Measurements from ENCODE around the gene CLDN14.
A peak's percentile ranks its signal among the peaks of the same experiment; 100 is the strongest.

CLDN14 gene

GRCh38 chr21:36427502-36427901, 52.4 kb downstream of the CLDN14 start:
- no peaks in the 10 kb centered on the region for H3K36me3 ChIP-seq (ENCODE audit: control insufficient read depth in 1 of 2, insufficient read depth in 2 of 2, low read length in 2 of 2)
- H3K79me1 ChIP-seq (ENCODE audit: low read length) = peaks cover 9% of the 10 kb centered on the region
- DNase-seq = no peak
- H3K9me3 ChIP-seq (ENCODE audit: insufficient read depth, low read depth, low read length) = no peaks in the 10 kb centered on the region
- H3K4me1 ChIP-seq (ENCODE audit: control insufficient read depth in 1 of 2, insufficient read depth in 2 of 2, low read length in 2 of 2) = peaks cover 20 to 30% of the 10 kb centered on the region in 2 experiments
- no peak overlapping the region for H3K4me2 ChIP-seq (ENCODE audit: low read length)
- H3K23ac ChIP-seq (ENCODE audit: low read length) = no peak overlapping the region
- H2BK120ac ChIP-seq (ENCODE audit: insufficient read depth, low read length, poor library complexity) = no peak overlapping the region
- H3K79me2 ChIP-seq (ENCODE audit: control insufficient read depth, insufficient read depth, low read length, poor library complexity) = no peaks in the 10 kb centered on the region
- no peak overlapping the region for H3K9ac ChIP-seq (ENCODE audit: low read length)
- H4K91ac ChIP-seq (ENCODE audit: low read depth, low read length) = peak overlapping the region; percentile 7
- H2AFZ ChIP-seq (ENCODE audit: insufficient read depth, low read length, poor library complexity) = no peak overlapping the region
- H3K27ac ChIP-seq (ENCODE audit: low read depth, low read length) = no peak overlapping the region
- no peak overlapping the region for H3K14ac ChIP-seq (ENCODE audit: low read length)
- no peak overlapping the region for H4K8ac ChIP-seq (ENCODE audit: low read depth, low read length)
- H2BK12ac ChIP-seq (ENCODE audit: low read length) = no peak overlapping the region
- H4K12ac ChIP-seq (ENCODE audit: low read depth, low read length) = no peak overlapping the region
- H2BK5ac ChIP-seq (ENCODE audit: low read depth, low read length, poor library complexity) = no peak overlapping the region
- WGBS (ENCODE audit: extremely low coverage, insufficient coverage, insufficient read length) = no CpG with 5 or more reads among the region's 4 CpGs
- H2AK5ac ChIP-seq (ENCODE audit: low read length) = no peak overlapping the region
- H3K4me3 ChIP-seq (ENCODE audit: low read depth, low read length) = no peak overlapping the region
- H3K27me3 ChIP-seq (ENCODE audit: insufficient read depth, low read length) = no peaks in the 10 kb centered on the region
- H3K18ac ChIP-seq (ENCODE audit: low read length) = no peak overlapping the region
- no peak overlapping the region for H3K4ac ChIP-seq (ENCODE audit: low read depth, low read length)

GRCh38 chr21:36425286-36425685, 54.6 kb downstream of the CLDN14 start:
- no peak overlapping the region for H2BK5ac ChIP-seq (ENCODE audit: low read depth, low read length, poor library complexity)
- H2BK120ac ChIP-seq (ENCODE audit: insufficient read depth, low read length, poor library complexity) = no peak overlapping the region
- no peak overlapping the region for H3K18ac ChIP-seq (ENCODE audit: low read length)
- H3K79me1 ChIP-seq (ENCODE audit: low read length) = peaks cover 6% of the 10 kb centered on the region
- no peak overlapping the region for H3K4ac ChIP-seq (ENCODE audit: low read depth, low read length)
- H3K27ac ChIP-seq (ENCODE audit: low read depth, low read length) = no peak overlapping the region
- no peak overlapping the region for H4K8ac ChIP-seq (ENCODE audit: low read depth, low read length)
- no peak overlapping the region for H3K9ac ChIP-seq (ENCODE audit: low read length)
- H3K79me2 ChIP-seq (ENCODE audit: control insufficient read depth, insufficient read depth, low read length, poor library complexity) = no peaks in the 10 kb centered on the region
- no peak overlapping the region for H3K4me3 ChIP-seq (ENCODE audit: low read depth, low read length)
- H3K23ac ChIP-seq (ENCODE audit: low read length) = no peak overlapping the region
- no peak overlapping the region for H3K4me2 ChIP-seq (ENCODE audit: low read length)
- DNase-seq = no peak
- H3K9me3 ChIP-seq (ENCODE audit: insufficient read depth, low read depth, low read length) = no peaks in the 10 kb centered on the region
- WGBS (ENCODE audit: extremely low coverage, insufficient coverage, insufficient read length) = no CpG with 5 or more reads among the region's 9 CpGs
- H4K91ac ChIP-seq (ENCODE audit: low read depth, low read length) = no peak overlapping the region
- no peak overlapping the region for H2BK12ac ChIP-seq (ENCODE audit: low read length)
- H4K12ac ChIP-seq (ENCODE audit: low read depth, low read length) = no peak overlapping the region
- peaks cover 16 to 27% of the 10 kb centered on the region in 2 experiments for H3K4me1 ChIP-seq (ENCODE audit: control insufficient read depth in 1 of 2, insufficient read depth in 2 of 2, low read length in 2 of 2)
- H2AFZ ChIP-seq (ENCODE audit: insufficient read depth, low read length, poor library complexity) = no peak overlapping the region
- H2AK5ac ChIP-seq (ENCODE audit: low read length) = no peak overlapping the region
- no peaks in the 10 kb centered on the region for H3K36me3 ChIP-seq (ENCODE audit: control insufficient read depth in 1 of 2, insufficient read depth in 2 of 2, low read length in 2 of 2)
- peak overlapping the region; percentile 36 for H3K14ac ChIP-seq (ENCODE audit: low read length)
- no peaks in the 10 kb centered on the region for H3K27me3 ChIP-seq (ENCODE audit: insufficient read depth, low read length)

- Histone ChIP-seq H3K4me1 (ENCODE audit: control insufficient read depth in 1 of 2, insufficient read depth in 2 of 2, low read length in 2 of 2) (peaks cover 12 to 25% of the 10 kb centered on the region in 2 experiments), H4K12ac (ENCODE audit: low read depth, low read length) (no peak overlapping the region), H2BK12ac (ENCODE audit: low read length) (no peak overlapping the region), H3K14ac (ENCODE audit: low read length) (no peak overlapping the region), H2BK5ac (ENCODE audit: low read depth, low read length, poor library complexity) (no peak overlapping the region), H3K27me3 (ENCODE audit: insufficient read depth, low read length) (no peaks in the 10 kb centered on the region), H3K79me1 (ENCODE audit: low read length) (peaks cover 4% of the 10 kb centered on the region), H3K9ac (ENCODE audit: low read length) (no peak overlapping the region), H3K27ac (ENCODE audit: low read depth, low read length) (no peak overlapping the region), H4K8ac (ENCODE audit: low read depth, low read length) (no peak overlapping the region), H3K18ac (ENCODE audit: low read length) (no peak overlapping the region), H3K4me2 (ENCODE audit: low read length) (no peak overlapping the region), H3K9me3 (ENCODE audit: insufficient read depth, low read depth, low read length) (no peaks in the 10 kb centered on the region), H3K23ac (ENCODE audit: low read length) (no peak overlapping the region), H3K4ac (ENCODE audit: low read depth, low read length) (no peak overlapping the region), H2AFZ (ENCODE audit: insufficient read depth, low read length, poor library complexity) (no peak overlapping the region), H3K36me3 (ENCODE audit: control insufficient read depth in 1 of 2, insufficient read depth in 2 of 2, low read length in 2 of 2) (no peaks in the 10 kb centered on the region), H3K79me2 (ENCODE audit: control insufficient read depth, insufficient read depth, low read length, poor library complexity) (no peaks in the 10 kb centered on the region), H4K91ac (ENCODE audit: low read depth, low read length) (no peak overlapping the region), H3K4me3 (ENCODE audit: low read depth, low read length) (no peak overlapping the region), H2BK120ac (ENCODE audit: insufficient read depth, low read length, poor library complexity) (peak overlapping the region; percentile 3), H2AK5ac (ENCODE audit: low read length) (no peak overlapping the region)
- WGBS (ENCODE audit: extremely low coverage, insufficient coverage, insufficient read length) = no CpG with 5 or more reads among the region's 8 CpGs
- no peak for DNase-seq
Observed at GRCh38 chr21:36424592-36424991, 55.3 kb downstream of the CLDN14 start.

GRCh38 chr21:36423771-36424433, 56.0 kb downstream of the CLDN14 start:
- Histone ChIP-seq H3K4me2 (ENCODE audit: low read length) (no peak overlapping the region), H2AK5ac (ENCODE audit: low read length) (peak overlapping the region; percentile 26), H2BK120ac (ENCODE audit: insufficient read depth, low read length, poor library complexity) (no peak overlapping the region), H3K79me1 (ENCODE audit: low read length) (no peaks in the 10 kb centered on the region), H3K4me1 (ENCODE audit: control insufficient read depth in 1 of 2, insufficient read depth in 2 of 2, low read length in 2 of 2) (peaks cover 7 to 18% of the 10 kb centered on the region in 2 experiments), H3K27me3 (ENCODE audit: insufficient read depth, low read length) (no peaks in the 10 kb centered on the region), H3K9me3 (ENCODE audit: insufficient read depth, low read depth, low read length) (no peaks in the 10 kb centered on the region), H3K4ac (ENCODE audit: low read depth, low read length) (no peak overlapping the region), H3K9ac (ENCODE audit: low read length) (no peak overlapping the region), H2BK12ac (ENCODE audit: low read length) (no peak overlapping the region), H3K36me3 (ENCODE audit: control insufficient read depth in 1 of 2, insufficient read depth in 2 of 2, low read length in 2 of 2) (no peaks in the 10 kb centered on the region), H3K27ac (ENCODE audit: low read depth, low read length) (no peak overlapping the region), H3K4me3 (ENCODE audit: low read depth, low read length) (no peak overlapping the region), H4K12ac (ENCODE audit: low read depth, low read length) (no peak overlapping the region), H3K79me2 (ENCODE audit: control insufficient read depth, insufficient read depth, low read length, poor library complexity) (no peaks in the 10 kb centered on the region), H2BK5ac (ENCODE audit: low read depth, low read length, poor library complexity) (no peak overlapping the region), H2AFZ (ENCODE audit: insufficient read depth, low read length, poor library complexity) (no peak overlapping the region), H3K18ac (ENCODE audit: low read length) (no peak overlapping the region), H3K23ac (ENCODE audit: low read length) (no peak overlapping the region), H3K14ac (ENCODE audit: low read length) (peak overlapping the region; percentile 8), H4K91ac (ENCODE audit: low read depth, low read length) (peak overlapping the region; percentile 53), H4K8ac (ENCODE audit: low read depth, low read length) (no peak overlapping the region)
- WGBS (ENCODE audit: extremely low coverage, insufficient coverage, insufficient read length) = no CpG with 5 or more reads among the region's 12 CpGs
- no peak for DNase-seq
